HepG2 (cell line): ENCODE measurements around the gene GLS2. TPM values are rescaled to one million over a fixed set of nuclear protein-coding genes. Genes with fewer than 3 reads are reported as not detected.

Experiments used
- ATF7 ChIP-seq, 2 experiments: fragments of 450-650 bp in 1 of 2; sonication (generic) in 1 of 2; formaldehyde crosslinking in 1 of 2; IDR thresholded peaks; 2 replicates each; pipeline versions ENCODE4 v1.4.0 to v1.6.1; 2016 to 2020; ENCODE audit warnings: antibody characterized with exemption in 1 of 2, mild to moderate bottlenecking in 1 of 2, missing genetic modification reagents in 1 of 2
- CCDC6 ChIP-seq: sonication (generic); formaldehyde crosslinking; IDR thresholded peaks from 2 replicates; pipeline ENCODE4 v1.8.1; 2022; ENCODE audit warnings: mild to moderate bottlenecking, missing genetic modification reagents, moderate library complexity
- ELF1 ChIP-seq: sonication (generic); formaldehyde crosslinking; IDR thresholded peaks from 2 replicates; pipeline ENCODE4 v1.4.0; 2020; ENCODE audit warnings: missing genetic modification reagents
- NR2C2 ChIP-seq: sonication (generic); formaldehyde crosslinking; IDR thresholded peaks from 2 replicates; pipeline ENCODE4 v1.4.0; 2020; ENCODE audit warnings: missing genetic modification reagents, mild to moderate bottlenecking, moderate library complexity, borderline replicate concordance
- PHF8 ChIP-seq: sonication (generic); formaldehyde crosslinking; IDR thresholded peaks from 2 replicates; pipeline ENCODE4 v1.5.0; 2020; ENCODE audit warnings: missing genetic modification reagents
- SP140L ChIP-seq: sonication (generic); formaldehyde crosslinking; IDR thresholded peaks from 2 replicates; pipeline ENCODE4 v1.4.0; 2020; ENCODE audit warnings: missing genetic modification reagents, borderline replicate concordance
- TAF1 ChIP-seq: sonication (generic); formaldehyde crosslinking; IDR thresholded peaks from 2 replicates; pipeline ENCODE4 v1.4.0; 2020; ENCODE audit warnings: missing genetic modification reagents
- ZNF3 ChIP-seq: IDR thresholded peaks from 2 replicates; pipeline ENCODE4 v1.7.0; 2017; ENCODE audit warnings: inconsistent platforms
- ZNF350 ChIP-seq: sonication (generic); formaldehyde crosslinking; IDR thresholded peaks from 2 replicates; pipeline ENCODE4 v1.4.0; 2020; ENCODE audit warnings: mild to moderate bottlenecking, low read depth, missing genetic modification reagents, borderline replicate concordance
- ZNF432 ChIP-seq: sonication (generic); formaldehyde crosslinking; IDR thresholded peaks from 2 replicates; pipeline ENCODE4 v1.5.0; 2020; ENCODE audit warnings: missing genetic modification reagents, mild to moderate bottlenecking, borderline replicate concordance
- ZNF619 ChIP-seq: sonication (generic); formaldehyde crosslinking; IDR thresholded peaks from 2 replicates; pipeline ENCODE4 v1.4.0; 2020; ENCODE audit warnings: mild to moderate bottlenecking, missing genetic modification reagents
- ZSCAN29 ChIP-seq: sonication (generic); formaldehyde crosslinking; conservative IDR thresholded peaks from 2 replicates; pipeline ENCODE4 v1.4.0; 2020; ENCODE audit warnings: mild to moderate bottlenecking, missing genetic modification reagents
- polyA plus RNA-seq, 8 experiments: library from polyadenylated mRNA; depleted of rRNA in 3 of 8; stranded (reverse) in 7 of 8; unstranded in 1 of 8; fragments of >200 nt; fragmentation: Illumina TruSeq in 4 of 8; extraction: Trizol in 4 of 8; gene quantifications; 2 replicates each; pipeline versions ENCODE4 v1.2.1 to v1.2.3, GENCODE V29; 2011 to 2016; ENCODE audit warnings: low read depth in 4 of 8, missing spikeins in 1 of 8, mixed read lengths in 1 of 8; ENCODE audit not compliant: insufficient read depth in 1 of 8
- total RNA-seq, 5 experiments: library from RNA; depleted of rRNA; stranded (reverse); fragments of >200 nt; fragmentation: Illumina TruSeq; extraction: Trizol; gene quantifications; 2 replicates each; pipeline ENCODE4 v1.2.3, GENCODE V29; 2016; ENCODE audit warnings: low read depth in 1 of 5
- TF ChIP-seq, protein P1 (sequence below): sonication (generic); formaldehyde crosslinking; IDR thresholded peaks from 2 replicates; pipeline ENCODE4 v1.8.0; 2022; ENCODE audit warnings: mild to moderate bottlenecking, missing genetic modification reagents, moderate library complexity
- TF ChIP-seq, protein P2 (sequence below): sonication (generic); formaldehyde crosslinking; IDR thresholded peaks from 2 replicates; pipeline ENCODE4 v1.5.1; 2020; ENCODE audit warnings: missing genetic modification reagents, mild to moderate bottlenecking, borderline replicate concordance
- TF ChIP-seq, protein P3 (sequence below), 2 experiments: IDR thresholded peaks; 2 replicates each; pipeline ENCODE4 v1.6.1; 2011 to 2012; ENCODE audit warnings: low read length in 2 of 2, borderline replicate concordance in 1 of 2, low read depth in 1 of 2, mild to moderate bottlenecking in 1 of 2, moderate library complexity in 1 of 2

The GLS2 gene
- total and polyA plus RNA-seq, 2 of the 13 experiments (the other 11 are each of a cell fraction or from before 2014, with no cell fraction given) = 8.6 to 12.2 TPM

DNA sequence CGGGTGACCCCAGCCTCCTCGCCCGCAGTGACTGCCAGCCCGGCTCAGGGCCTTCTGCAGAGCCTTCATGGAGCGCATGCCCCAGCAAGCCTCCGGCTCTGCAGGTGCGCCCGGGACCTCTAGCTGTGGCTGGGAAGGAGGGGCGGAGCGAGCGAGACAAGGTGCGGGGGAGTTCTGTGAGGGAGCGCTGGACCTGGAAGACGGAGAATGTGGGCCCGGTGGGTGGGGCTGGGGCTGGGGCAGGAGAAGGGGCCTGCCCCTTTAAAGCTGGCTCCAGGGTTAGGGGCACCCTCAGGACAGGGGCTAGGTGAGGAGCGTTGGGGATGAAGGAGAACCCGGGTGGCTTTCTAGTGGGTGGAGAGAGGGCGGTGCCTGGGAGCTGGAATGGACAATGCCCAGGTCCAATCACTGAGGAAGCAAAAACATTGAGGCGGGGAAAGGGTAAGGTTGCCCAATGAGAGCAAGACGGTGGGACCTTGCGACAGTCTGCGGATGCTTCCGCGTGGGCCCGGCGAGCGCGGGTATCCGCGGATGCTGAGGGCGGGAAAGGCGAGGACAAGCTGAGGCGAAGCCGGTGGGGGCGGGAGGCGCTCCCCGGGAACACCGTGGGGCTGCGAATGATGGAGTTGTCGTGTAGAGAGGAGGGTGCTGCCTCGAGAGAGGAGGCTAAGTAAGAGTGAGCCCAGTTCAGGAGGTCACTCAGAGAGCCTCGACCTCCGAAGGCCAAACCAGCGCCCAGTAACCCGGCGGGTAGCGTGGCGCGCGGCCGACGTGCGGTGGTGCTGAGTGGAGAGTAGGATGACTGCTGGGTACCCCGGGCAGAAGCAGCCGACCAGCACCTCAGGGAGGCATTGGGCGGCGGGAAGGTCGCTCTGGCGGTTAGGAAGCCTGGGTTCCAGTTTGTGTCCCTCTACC is at the start of gene GLS2 (continued):
- TF ChIP-seq SP140L (CRISPR knock-in tag) (no peak), PHF8 (CRISPR knock-in tag) (peak; percentile 80; the same call in 1 of the 2 replicates), ZNF432 (CRISPR knock-in tag) (no peak), CCDC6 (CRISPR knock-in tag) (no peak; the same call in 1 of the 2 replicates), NR2C2 (CRISPR knock-in tag) (peak; percentile 52), ZSCAN29 (no peak), ZNF619 (CRISPR knock-in tag) (0 out of 2 replicates have a peak, but pooled peaks have one; percentile 46), ATF7 (IDR thresholded peaks at IDR 0.05) (no peak), ATF7 (CRISPR knock-in tag; IDR thresholded peaks at IDR 0.05) (peak; percentile 55; the same call in 1 of the 2 replicates), ZNF350 (no peak; the same call in 1 of the 2 replicates), TAF1 (peak; percentile 64; the same call in 1 of the 2 replicates), ELF1 (CRISPR knock-in tag) (peak; percentile 42; the same call in 1 of the 2 replicates), ZNF3 (CRISPR knock-in tag) (no peak)
- TF ChIP-seq, protein P1, sequence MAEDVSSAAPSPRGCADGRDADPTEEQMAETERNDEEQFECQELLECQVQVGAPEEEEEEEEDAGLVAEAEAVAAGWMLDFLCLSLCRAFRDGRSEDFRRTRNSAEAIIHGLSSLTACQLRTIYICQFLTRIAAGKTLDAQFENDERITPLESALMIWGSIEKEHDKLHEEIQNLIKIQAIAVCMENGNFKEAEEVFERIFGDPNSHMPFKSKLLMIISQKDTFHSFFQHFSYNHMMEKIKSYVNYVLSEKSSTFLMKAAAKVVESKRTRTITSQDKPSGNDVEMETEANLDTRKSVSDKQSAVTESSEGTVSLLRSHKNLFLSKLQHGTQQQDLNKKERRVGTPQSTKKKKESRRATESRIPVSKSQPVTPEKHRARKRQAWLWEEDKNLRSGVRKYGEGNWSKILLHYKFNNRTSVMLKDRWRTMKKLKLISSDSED = no peak
- TF ChIP-seq, protein P2, sequence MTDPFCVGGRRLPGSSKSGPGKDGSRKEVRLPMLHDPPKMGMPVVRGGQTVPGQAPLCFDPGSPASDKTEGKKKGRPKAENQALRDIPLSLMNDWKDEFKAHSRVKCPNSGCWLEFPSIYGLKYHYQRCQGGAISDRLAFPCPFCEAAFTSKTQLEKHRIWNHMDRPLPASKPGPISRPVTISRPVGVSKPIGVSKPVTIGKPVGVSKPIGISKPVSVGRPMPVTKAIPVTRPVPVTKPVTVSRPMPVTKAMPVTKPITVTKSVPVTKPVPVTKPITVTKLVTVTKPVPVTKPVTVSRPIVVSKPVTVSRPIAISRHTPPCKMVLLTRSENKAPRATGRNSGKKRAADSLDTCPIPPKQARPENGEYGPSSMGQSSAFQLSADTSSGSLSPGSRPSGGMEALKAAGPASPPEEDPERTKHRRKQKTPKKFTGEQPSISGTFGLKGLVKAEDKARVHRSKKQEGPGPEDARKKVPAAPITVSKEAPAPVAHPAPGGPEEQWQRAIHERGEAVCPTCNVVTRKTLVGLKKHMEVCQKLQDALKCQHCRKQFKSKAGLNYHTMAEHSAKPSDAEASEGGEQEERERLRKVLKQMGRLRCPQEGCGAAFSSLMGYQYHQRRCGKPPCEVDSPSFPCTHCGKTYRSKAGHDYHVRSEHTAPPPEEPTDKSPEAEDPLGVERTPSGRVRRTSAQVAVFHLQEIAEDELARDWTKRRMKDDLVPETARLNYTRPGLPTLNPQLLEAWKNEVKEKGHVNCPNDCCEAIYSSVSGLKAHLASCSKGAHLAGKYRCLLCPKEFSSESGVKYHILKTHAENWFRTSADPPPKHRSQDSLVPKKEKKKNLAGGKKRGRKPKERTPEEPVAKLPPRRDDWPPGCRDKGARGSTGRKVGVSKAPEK (CRISPR knock-in tag) = no peak
- TF ChIP-seq, protein P3, sequence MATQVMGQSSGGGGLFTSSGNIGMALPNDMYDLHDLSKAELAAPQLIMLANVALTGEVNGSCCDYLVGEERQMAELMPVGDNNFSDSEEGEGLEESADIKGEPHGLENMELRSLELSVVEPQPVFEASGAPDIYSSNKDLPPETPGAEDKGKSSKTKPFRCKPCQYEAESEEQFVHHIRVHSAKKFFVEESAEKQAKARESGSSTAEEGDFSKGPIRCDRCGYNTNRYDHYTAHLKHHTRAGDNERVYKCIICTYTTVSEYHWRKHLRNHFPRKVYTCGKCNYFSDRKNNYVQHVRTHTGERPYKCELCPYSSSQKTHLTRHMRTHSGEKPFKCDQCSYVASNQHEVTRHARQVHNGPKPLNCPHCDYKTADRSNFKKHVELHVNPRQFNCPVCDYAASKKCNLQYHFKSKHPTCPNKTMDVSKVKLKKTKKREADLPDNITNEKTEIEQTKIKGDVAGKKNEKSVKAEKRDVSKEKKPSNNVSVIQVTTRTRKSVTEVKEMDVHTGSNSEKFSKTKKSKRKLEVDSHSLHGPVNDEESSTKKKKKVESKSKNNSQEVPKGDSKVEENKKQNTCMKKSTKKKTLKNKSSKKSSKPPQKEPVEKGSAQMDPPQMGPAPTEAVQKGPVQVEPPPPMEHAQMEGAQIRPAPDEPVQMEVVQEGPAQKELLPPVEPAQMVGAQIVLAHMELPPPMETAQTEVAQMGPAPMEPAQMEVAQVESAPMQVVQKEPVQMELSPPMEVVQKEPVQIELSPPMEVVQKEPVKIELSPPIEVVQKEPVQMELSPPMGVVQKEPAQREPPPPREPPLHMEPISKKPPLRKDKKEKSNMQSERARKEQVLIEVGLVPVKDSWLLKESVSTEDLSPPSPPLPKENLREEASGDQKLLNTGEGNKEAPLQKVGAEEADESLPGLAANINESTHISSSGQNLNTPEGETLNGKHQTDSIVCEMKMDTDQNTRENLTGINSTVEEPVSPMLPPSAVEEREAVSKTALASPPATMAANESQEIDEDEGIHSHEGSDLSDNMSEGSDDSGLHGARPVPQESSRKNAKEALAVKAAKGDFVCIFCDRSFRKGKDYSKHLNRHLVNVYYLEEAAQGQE (IDR thresholded peaks at IDR 0.05; ENCODE audit: borderline replicate concordance in 1 of 2, low read depth in 1 of 2, low read length in 2 of 2) = no peak
